Measurements from ENCODE around the gene ITPR1.

The ITPR1 gene

DNA sequence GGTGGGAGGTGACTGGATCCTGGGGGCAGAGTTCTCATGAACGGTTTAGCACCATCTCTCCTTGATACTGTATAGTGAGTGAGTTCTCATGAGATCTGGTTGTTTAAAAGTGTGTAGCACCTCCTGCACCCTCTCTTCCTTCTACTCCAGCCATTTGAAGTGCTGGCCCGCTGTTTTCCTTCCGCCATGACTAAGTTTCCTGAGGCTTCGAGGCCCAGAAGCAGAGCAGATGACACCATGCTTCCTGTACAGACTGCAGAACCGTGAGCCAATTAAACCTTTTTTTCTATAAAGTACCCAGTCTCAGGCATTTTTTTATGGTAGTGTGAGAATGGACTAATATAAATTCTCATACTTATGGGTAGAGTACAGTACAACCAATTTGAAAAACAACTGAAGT lies 362.5 kb downstream of the ITPR1 start:
- no peak for DNase-seq (ENCODE audit: low spot score)

DNA sequence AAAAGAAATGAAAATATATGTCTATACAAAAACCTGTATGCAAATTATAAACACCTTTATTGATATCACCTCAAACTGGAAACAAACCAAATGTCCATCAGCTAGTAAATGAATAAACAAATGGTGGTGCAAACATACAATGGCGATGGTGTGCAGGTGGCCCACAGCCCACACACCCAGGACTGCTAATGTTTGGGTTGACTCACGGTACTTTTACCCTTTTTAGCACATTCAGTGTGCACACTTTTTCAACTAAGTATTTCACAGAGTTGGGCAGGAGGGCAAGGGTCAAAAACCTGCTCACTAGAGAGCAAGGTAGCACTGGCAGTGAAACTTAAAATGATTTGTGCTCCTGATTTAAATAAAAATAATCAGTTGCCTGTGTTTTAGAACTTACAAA lies 363.0 kb downstream of the ITPR1 start:
- DNase-seq (ENCODE audit: low spot score): no peak

DNA sequence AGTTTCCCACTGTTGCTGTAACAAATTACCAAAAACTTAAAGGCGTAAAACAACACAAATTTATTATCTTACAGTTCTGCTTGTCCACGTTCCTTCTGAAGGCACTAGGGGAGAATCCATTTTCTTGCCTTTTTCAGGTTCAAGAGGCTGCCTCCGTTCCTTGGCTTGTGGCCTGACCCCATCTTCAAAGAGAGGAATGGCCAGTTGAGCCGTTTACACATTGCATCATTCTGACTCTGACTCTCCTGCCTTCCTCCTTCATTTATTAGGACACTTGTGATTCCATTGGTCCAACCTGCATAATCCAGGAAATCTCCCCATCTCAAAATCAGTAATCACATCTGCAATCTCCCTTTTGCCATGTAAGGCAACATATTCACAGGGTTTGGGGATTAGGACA lies 363.4 kb downstream of the ITPR1 start:
- DNase-seq (ENCODE audit: low spot score): no peak

DNA sequence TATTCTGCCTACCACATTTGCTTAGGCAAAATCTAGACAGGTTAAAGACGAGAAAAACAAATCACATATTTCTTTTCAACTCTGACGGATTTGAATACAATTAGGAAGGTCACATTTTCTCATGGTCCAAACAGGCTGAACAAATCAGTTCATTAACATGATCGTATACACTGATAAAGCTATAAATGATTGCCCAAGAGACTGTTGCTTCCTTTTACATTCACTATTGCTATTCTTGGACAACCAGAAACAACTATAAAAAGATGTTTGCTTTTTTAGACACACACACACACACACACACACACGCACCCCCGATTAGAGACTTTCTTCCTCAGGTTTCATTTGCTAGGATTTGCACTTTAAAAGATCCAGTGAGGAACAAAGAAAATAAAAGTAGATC lies 363.8 kb downstream of the ITPR1 start:
- DNase-seq (ENCODE audit: low spot score): no peak

DNA sequence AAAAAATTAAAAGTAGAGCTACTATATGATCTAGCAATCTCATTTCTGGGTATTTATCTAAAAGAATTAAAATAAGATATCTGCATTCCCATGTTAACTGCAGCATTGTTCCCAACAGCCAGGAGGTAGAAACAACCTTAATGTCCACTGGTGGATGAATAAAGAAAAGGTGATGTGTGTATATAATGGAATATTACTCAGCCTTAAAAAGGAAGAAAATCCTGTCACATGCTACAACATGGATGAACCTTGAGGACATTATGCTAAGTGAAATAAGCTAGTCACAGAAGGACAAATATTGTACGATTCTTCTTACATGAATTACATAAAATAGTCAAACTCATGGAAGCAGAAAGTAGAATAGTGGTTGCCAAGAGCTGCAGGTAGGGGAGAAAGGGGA lies 366.6 kb downstream of the ITPR1 start:
- no peak for DNase-seq (ENCODE audit: low spot score)

DNA sequence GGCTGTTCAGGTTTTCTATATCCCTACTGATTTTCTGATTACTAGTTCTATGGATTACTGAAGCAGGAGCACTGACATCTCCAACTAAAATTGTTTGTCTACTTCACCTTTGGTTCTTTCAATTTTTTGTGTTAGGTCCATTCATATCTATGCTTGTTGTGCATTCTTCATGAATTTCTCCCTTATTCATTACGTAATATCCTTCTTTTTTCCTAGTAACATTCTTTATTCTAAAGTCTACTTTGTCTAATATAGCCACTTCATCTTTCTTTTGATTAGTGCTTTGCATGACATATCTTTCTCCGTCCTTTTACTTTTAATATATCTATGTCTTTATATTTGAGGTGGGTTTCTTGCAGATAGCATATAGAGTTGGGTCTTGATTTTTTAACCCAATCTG lies 369.8 kb downstream of the ITPR1 start:
- no peak for DNase-seq (ENCODE audit: low spot score)

DNA sequence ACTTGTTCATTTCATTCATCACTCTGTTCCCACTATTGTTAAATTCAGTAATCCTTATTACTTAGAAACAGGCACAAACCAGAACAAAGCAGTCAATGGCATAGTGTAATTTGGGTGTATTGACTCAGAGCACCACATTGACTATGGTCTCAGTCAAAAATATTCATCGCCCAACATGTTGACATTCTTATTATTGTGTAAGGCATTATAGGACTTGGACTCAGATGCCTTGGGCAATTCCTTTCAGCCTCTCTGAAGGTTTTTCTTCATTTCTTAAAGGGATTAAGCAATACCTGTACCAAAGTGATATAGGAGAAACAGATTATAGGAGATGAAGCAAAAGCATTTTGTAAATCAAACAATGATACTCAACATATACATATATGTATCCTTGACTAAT lies 371.4 kb downstream of the ITPR1 start:
- DNase-seq (ENCODE audit: low spot score): no peak

DNA sequence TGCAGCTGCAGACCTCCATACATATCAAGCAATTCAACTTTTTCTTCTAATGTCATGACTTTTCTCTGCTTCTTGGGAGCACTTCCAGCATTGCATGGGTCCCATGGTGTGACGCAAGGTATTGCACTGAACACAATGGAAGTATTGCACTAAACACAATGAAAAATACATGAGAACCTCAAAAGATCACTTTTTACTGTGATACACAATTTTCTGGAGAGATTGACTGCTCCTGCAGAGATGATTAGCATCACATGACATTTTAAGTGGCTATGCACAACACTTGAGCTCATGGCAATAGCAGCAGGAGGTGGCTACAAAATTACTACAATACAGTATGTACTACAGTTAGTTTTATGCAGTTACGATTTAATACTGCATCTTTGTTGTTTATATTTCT lies 372.6 kb downstream of the ITPR1 start:
- DNase-seq (ENCODE audit: low spot score): no peak

DNA sequence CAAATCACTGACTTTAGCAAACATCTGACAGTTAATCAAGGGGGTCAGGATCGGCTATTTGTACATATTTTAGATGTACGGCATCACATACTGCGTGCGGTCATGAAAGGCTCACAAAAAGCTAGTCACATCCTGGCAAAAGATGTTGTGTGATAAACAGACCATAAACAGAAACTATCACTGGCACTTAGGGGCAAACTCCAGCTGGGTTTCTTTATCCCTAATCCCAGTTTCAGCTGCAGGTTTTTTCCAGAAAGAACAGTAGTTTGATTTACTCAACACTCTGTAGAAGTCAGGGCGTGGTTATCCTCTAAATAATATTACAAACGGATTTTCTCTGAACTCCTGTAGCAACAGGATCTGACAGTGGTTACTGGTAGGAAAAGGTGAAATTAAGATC lies 373.7 kb downstream of the ITPR1 start:
- DNase-seq (ENCODE audit: low spot score): peak; percentile 74

DNA sequence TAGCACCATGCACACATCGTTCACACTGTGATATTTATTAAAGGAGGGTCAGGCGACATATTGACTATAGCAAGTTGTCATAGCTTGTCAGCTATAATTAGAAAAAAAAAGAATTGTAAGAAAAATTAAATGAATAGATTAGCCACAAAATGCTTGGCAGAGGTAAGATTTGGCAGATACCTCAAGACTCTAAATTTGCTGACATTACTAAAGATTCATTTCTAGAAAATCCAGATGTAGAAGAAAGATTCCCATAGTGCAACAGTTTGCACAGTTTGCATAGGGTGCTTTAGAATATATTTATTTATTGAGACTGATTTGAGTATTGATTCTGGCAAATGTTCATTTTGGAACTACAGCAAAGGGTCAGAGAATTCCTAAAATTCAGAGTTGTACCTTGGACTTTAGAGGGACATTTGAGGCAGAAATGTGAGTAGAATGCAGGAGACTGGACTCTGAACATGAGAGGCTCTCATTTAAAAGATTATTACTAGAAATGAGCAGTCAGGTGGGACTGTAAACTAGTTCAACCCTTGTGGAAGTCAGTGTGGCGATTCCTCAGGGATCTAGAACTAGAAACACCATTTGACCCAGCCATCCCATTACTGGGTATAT lies 384.1 kb downstream of the ITPR1 start:
- no peak for DNase-seq (ENCODE audit: low spot score)

DNA sequence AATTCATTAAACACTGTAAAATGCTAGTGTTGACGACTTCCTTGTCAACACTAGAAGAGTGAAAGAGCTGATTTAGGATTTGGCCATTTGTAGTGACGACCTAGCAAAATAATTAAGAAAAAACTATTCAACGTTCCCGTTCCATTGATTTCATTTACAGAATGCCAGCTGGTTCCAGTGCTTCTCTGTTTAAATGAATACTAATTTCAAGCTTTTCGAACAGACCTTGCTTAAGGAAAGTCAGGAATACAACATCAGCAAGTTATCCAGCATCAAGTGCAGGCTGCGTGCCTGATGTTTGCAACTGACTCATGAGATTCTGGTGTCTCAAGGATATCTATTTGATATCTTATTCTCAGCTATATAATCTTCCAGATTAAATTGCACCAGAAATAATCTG lies 387.7 kb downstream of the ITPR1 start:
- DNase-seq (ENCODE audit: low spot score): no peak

DNA sequence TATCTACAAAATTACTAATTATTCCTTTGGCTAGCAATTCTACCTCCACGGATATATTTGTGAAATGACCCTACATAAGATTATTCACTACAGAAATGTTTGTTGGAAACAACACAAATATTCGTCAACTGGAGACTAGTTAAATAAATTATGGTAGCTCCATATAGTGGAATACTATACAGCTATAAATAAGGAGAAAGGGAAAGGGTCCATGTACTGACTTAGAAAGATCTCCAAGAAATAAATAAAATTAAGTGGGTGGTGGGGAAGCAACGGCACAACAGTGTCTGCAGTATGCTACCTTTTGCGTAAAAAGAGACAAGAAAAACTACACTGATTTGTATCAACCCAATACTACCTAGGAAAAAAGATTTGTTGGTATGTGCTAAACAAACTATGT lies 389.4 kb downstream of the ITPR1 start:
- no peak for DNase-seq (ENCODE audit: low spot score)

DNA sequence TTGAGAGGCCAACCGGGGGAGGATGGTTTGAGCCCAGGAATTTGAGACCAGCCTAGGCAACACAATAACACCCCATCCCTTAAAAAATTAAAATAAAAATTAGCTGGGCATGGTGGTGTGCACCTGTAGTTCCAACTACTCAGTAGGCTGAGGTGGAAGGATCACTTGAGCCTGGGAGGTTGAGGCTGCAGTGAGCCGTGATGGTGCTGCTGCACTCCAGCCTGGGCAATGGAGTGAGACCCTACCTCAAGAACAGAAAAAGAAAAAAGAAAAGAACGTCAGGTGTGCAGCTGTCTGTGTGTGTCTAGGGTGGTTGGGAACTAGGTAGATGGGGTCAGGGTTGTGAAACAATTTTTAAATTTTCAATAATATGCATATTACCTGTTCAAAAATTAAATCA lies 389.9 kb downstream of the ITPR1 start:
- DNase-seq (ENCODE audit: low spot score): no peak

DNA sequence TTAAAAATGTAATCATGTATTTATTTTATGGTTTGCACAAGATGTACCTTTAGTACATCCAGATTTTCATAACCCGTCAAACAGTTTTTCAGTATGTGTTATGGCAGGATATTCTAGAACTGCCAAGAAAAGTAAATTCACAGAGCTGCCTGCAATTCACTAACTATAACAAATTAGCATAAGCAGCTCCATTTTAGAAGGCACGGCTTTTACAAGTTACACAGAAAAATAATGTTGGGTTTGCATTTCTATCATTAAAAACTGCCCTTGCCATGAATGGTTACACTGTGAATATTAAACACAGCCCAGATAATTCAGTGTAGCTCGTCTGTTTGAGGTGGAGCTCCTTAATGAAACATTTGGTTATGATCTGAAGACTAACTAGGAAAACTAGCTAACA lies 391.7 kb downstream of the ITPR1 start:
- DNase-seq (ENCODE audit: low spot score): no peak

DNA sequence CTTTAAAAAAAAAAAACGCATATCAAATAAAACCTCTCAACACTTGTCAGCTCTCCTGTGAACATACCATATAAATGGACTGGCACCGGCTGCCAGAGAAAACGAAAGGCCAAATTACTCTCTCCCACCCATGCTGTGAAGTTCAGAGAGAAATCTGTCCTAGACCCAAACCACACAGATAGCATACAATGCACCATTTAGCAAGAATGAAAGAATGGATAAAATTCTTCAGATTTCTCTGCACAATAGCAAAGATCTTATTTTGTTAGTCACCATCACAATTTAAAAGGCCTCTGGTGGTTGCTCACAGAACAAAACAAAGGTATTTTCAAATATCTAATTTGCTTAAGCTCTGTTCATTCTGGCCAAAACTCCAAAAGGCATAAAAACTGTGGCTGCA lies 392.2 kb downstream of the ITPR1 start:
- DNase-seq (ENCODE audit: low spot score): no peak

DNA sequence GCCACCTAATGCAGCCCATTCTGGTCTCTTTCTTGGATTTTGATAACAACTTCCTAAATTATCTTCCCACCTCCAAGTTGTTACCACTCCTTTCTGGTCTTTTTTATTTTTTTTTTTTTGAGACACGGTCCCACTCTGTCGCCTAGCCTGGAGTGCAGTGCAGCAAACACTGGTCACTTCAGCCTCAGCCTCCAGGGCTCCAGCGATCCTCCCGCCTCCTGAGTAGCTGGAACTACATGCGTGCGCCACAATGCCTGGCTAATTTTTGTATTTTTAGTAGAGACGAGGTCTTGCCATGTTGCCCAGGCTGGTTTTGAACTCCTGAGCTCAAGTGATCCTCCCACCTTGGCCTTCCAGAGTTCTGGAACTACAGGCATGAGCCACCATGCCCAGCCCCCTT lies 393.3 kb downstream of the ITPR1 start:
- DNase-seq (ENCODE audit: low spot score): no peak

DNA sequence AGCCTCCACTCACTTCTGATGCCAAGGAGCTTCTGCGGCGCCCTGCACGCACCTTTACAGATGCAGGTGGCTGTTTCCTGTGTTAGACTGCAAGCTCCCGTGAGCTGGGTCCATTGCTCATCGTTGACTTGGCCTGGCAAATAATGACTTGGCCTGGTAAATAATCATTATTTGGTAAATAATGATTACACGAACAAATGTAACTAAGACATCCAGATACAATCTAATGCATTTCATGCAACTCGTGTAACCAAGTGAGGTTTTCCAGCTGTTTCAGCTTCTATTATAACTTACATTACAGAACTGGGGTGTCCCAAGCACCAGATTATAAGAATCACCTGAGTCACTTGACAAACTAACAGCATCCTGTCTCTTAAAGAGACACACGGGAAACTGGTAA lies 394.0 kb downstream of the ITPR1 start:
- no peak for DNase-seq (ENCODE audit: low spot score)

DNA sequence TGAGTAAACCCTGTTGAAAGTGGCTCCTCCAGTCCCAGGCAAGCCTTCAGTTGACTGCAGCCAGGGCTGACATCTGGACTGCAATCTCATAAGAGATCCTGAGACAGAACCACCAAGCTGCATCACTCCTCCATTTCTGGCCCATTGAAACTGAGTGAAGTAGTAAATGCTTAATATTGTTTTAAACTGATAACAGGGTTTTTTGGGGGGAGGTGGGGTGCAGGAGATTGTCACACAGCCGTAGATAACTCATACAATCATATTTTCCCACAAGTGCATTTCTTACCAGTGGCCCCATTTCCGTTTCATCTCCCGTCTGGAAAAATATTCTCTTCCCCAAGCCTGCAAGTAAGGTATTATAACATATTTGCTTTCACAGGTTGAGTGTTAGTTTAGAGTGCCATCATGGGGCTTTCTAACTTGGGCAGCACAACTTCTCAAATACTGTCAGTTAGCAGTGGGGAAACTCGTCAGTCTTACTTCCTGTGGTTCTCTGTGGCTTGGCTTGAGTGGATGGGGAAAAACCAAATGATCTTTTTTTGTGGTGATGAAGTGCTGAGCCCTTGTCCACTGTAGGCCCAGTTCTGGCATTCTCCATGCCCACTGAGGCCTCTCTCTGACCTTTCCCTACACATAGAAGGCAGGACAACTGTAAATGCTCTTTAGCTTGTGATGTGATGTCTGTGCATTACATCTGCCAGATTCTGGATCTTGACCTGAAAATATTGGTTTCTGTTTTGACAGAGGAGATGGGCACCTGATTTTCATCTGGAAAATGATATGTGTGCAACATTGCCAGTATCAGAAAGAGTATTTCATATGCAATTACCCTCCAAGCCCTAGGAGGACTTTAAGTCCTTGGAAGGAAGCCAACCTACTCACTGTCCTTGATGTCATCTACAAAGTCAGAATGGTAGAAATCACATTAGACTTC lies 396.0 kb downstream of the ITPR1 start:
- DNase-seq (ENCODE audit: low spot score): no peak

DNA sequence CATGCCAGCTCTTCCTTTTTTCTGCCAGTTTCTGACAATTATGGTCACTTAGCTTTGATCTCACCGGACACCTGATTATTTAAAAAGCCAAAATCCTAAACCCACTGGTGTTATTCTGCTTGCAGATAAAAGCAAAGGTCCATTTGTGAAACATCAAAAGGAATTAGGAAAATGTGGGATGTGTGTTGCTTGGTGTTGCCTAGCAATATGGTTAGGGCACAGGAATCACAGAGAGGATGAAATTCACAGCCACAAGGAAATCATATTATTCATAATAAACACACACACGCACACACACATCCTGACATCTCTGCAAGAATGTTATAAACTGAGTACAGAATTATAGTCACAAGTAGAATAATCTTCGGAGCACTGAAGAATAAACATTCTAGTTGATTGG lies 396.7 kb downstream of the ITPR1 start:
- DNase-seq (ENCODE audit: low spot score): peak; percentile 76

DNA sequence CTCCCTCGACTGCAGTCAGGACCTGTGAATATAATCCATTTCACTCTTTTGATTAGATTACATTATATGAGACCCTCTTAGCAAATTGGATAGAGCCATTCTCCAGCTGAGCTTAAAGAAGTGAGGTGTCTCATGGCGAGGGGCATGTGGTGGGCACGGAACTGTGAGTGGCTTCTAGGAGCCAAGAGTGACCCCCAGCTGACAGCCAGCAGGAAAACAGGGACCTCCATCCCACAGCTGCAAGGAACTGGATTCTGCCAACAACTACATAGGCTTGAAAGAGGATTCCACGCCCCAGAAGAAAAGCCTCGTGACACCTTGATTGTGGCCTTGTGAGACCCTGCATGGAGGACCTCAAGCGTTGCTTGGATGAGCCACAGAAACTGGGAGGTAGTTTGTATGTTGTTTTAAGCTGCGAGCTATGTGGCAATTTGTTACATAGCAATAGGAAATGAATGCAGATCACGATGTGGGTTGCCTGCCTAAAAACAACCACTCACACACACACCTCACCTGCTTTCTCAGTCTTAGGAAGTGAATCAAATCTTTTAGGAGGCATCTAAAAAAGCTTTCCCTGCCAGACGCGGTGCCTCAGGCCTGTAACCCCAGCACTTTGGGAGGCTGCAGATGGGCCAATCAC lies 401.9 kb downstream of the ITPR1 start:
- no peak for DNase-seq (ENCODE audit: low spot score)

DNA sequence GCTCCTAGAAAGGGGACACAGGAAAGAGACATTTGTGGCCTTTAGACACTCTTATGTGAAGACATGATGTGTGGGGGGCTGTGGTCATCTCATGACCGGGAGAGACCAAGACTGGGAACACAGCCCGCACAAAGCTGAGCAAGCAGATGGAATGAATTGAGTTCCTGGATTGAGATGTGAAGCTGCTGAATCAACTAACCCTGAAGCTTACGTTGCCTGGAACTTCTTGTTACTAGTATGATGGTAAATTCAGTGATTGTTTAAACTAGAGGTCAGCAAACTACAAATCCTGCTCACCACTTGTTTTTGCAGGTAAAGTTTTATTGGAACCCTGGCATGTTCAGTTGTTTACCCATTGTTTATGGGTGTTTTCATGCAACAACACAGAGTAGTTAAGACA lies 402.7 kb downstream of the ITPR1 start:
- no peak for DNase-seq (ENCODE audit: low spot score)
